ENCODE results near the gene SLF1. TPM values are rescaled to one million over a fixed set of nuclear protein-coding genes. Genes with fewer than 3 reads are reported as not detected.
A peak's percentile ranks its signal among the peaks of the same experiment; 100 is the strongest.

The SLF1 gene
- total RNA-seq, 1 donor from 2014 or later = 9.4 TPM

- H3K4me1 Mint-ChIP-seq = peaks cover 33% of the 10 kb centered on the region
- no peaks in the 10 kb centered on the region for H3K36me3 Mint-ChIP-seq
- H3K27ac Mint-ChIP-seq = no peak overlapping the region
- no peaks in the 10 kb centered on the region for H3K27me3 Mint-ChIP-seq (ENCODE audit: low read depth)
- no peak overlapping the region for H3K4me3 Mint-ChIP-seq
- no peak for DNase-seq (ENCODE audit: low spot score in 2 of 2, unreplicated experiment in 2 of 2)
- no peaks in the 10 kb centered on the region for H3K9me3 Mint-ChIP-seq
- TF ChIP-seq, protein P1, sequence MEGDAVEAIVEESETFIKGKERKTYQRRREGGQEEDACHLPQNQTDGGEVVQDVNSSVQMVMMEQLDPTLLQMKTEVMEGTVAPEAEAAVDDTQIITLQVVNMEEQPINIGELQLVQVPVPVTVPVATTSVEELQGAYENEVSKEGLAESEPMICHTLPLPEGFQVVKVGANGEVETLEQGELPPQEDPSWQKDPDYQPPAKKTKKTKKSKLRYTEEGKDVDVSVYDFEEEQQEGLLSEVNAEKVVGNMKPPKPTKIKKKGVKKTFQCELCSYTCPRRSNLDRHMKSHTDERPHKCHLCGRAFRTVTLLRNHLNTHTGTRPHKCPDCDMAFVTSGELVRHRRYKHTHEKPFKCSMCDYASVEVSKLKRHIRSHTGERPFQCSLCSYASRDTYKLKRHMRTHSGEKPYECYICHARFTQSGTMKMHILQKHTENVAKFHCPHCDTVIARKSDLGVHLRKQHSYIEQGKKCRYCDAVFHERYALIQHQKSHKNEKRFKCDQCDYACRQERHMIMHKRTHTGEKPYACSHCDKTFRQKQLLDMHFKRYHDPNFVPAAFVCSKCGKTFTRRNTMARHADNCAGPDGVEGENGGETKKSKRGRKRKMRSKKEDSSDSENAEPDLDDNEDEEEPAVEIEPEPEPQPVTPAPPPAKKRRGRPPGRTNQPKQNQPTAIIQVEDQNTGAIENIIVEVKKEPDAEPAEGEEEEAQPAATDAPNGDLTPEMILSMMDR (IDR thresholded peaks at IDR 0.05; ENCODE audit: unreplicated experiment) = no peak
Observed at GRCh38 chr5:94691949-94692348, 73.5 kb downstream of the SLF1 start.

GRCh38 chr5:94692581-94692980 lies 74.1 kb downstream of the SLF1 start:
- TF ChIP-seq, protein P1 (IDR thresholded peaks at IDR 0.05; ENCODE audit: unreplicated experiment) = no peak
- H3K4me3 Mint-ChIP-seq = no peak overlapping the region
- no peak for DNase-seq (ENCODE audit: low spot score in 2 of 2, unreplicated experiment in 2 of 2)
- H3K27me3 Mint-ChIP-seq (ENCODE audit: low read depth) = no peaks in the 10 kb centered on the region
- no peaks in the 10 kb centered on the region for H3K9me3 Mint-ChIP-seq
- H3K27ac Mint-ChIP-seq = no peak overlapping the region
- peaks cover 34% of the 10 kb centered on the region for H3K4me1 Mint-ChIP-seq
- no peaks in the 10 kb centered on the region for H3K36me3 Mint-ChIP-seq

DNA sequence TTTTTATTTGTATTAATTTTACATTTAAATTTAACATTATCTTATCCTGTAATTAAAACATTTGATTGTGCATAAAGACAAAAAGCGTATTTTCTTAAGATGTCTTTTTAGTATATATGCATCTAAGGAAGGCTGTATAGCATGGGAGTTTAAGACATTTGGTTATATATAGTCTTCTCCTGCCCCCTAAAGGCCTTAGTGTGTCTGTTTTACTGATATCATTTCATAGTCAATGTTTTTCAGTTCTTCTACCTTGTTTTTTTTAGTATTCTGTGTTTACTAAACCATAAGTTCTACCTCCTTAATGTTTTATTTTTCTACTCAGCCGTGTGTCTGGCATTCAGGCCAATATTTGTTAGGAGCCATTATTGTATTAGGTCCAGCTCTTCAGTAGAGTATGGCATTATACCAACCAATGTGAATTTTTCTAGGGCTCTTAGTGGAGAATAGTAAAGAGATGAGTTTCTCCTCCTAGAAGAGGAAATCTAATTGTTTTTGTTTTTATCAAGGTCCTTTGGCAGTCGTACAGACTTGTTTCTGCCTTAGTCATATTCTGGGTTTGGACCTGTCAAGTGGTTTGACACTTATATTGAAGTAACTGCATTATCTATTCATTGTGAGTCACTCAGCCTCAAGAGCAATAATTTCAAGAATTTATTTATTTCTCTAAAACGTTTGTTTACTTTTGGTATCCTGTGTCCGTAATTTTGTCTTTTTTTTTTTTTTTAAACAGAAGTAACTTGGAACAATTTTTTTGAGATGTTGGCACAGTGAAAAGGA lies 74.8 kb downstream of the SLF1 start:
- H3K27me3 Mint-ChIP-seq (ENCODE audit: low read depth) = no peaks in the 10 kb centered on the region
- H3K4me3 Mint-ChIP-seq = no peak overlapping the region
- no peak overlapping the region for H3K27ac Mint-ChIP-seq
- TF ChIP-seq, protein P1 (IDR thresholded peaks at IDR 0.05; ENCODE audit: unreplicated experiment) = peak; percentile 33
- DNase-seq (ENCODE audit: low spot score in 2 of 2, unreplicated experiment in 2 of 2) = no peak
- H3K9me3 Mint-ChIP-seq = no peaks in the 10 kb centered on the region
- no peaks in the 10 kb centered on the region for H3K36me3 Mint-ChIP-seq
- H3K4me1 Mint-ChIP-seq = peaks cover 40% of the 10 kb centered on the region

- no peaks in the 10 kb centered on the region for H3K27me3 Mint-ChIP-seq (ENCODE audit: low read depth)
- no peaks in the 10 kb centered on the region for H3K36me3 Mint-ChIP-seq
- no peaks in the 10 kb centered on the region for H3K9me3 Mint-ChIP-seq
- TF ChIP-seq, protein P1 (IDR thresholded peaks at IDR 0.05; ENCODE audit: unreplicated experiment) = no peak
- no peak overlapping the region for H3K4me3 Mint-ChIP-seq
- H3K27ac Mint-ChIP-seq = no peak overlapping the region
- no peak for DNase-seq (ENCODE audit: low spot score in 2 of 2, unreplicated experiment in 2 of 2)
- H3K4me1 Mint-ChIP-seq = peaks cover 40% of the 10 kb centered on the region
Observed at GRCh38 chr5:94693845-94694370, 75.4 kb downstream of the SLF1 start.

DNA sequence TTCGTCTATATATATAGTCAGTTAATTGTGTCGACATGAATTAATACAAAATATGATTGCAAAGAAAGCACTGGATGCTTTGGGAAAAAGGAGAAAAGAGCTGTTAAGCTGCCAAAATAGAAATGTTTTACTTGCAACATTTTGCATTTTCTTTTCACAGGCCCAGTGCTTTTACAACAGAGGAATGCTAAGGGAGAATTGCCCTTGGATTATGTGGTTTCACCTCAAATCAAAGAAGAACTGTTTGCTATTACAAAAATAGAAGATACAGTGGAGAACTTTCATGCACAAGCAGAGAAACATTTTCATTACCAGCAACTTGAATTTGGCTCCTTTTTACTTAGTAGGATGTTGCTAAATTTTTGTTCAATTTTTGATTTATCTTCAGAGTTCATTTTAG lies 76.2 kb downstream of the SLF1 start:
- DNase-seq (ENCODE audit: low spot score in 2 of 2, unreplicated experiment in 2 of 2) = no peak
- H3K27me3 Mint-ChIP-seq (ENCODE audit: low read depth) = no peaks in the 10 kb centered on the region
- H3K4me3 Mint-ChIP-seq = no peak overlapping the region
- H3K36me3 Mint-ChIP-seq = no peaks in the 10 kb centered on the region
- H3K9me3 Mint-ChIP-seq = no peaks in the 10 kb centered on the region
- no peak overlapping the region for H3K27ac Mint-ChIP-seq
- TF ChIP-seq, protein P1 (IDR thresholded peaks at IDR 0.05; ENCODE audit: unreplicated experiment) = no peak
- peaks cover 34% of the 10 kb centered on the region for H3K4me1 Mint-ChIP-seq
